Lower leg skin (tissue), 3 donors: ENCODE data around the gene ST6GALNAC5.

Experiments
- CTCF ChIP-seq, 3 donors: fragments of 450-650 bp; IDR thresholded peaks; one replicate each; pipeline ENCODE4 v1.5.1; 2016; ENCODE audit warnings: antibody characterized with exemption in 3 of 3, mild to moderate bottlenecking in 3 of 3, moderate library complexity in 2 of 3
- POLR2A ChIP-seq, 2 donors: fragments of 450-650 bp; IDR thresholded peaks; one replicate each; pipeline ENCODE4 v1.6.1; 2016 to 2017; ENCODE audit warnings: antibody characterized with exemption in 2 of 2, mild to moderate bottlenecking in 1 of 2, moderate library complexity in 1 of 2

- TF ChIP-seq POLR2A (IDR thresholded peaks at IDR 0.05) (no peak), CTCF (IDR thresholded peaks at IDR 0.05) (no peak)
These were observed 72.5 kb downstream of the ST6GALNAC5 start for GRCh38 chr1:76939817-76940216.
